CD4-positive, alpha-beta T cell (primary cell): ENCODE data around the gene KDM4B. TPM values are rescaled to one million over a fixed set of nuclear protein-coding genes. Genes with fewer than 3 reads are reported as not detected.

Experiments
- ATAC-seq: fragments of 200-7000 bp; cut with Tn5 transposase; one replicate; pipeline ENCODE4 v1.10.0; 2022; ENCODE audit warnings: mild to moderate bottlenecking; ENCODE audit not compliant: poor library complexity
- CTCF ChIA-PET: fragments of 350-600 bp; sonication (Branson Sonifier 250); formaldehyde crosslinking; loops from one replicate; lab custom pipeline; 2021; ENCODE audit warnings: antibody characterized with exemption, inconsistent platforms; lab: Charles Lee
- POLR2A ChIA-PET: fragments of 350-600 bp; sonication (Branson Sonifier 250); formaldehyde crosslinking; loops from one replicate; lab custom pipeline; 2021; ENCODE audit warnings: antibody characterized with exemption, inconsistent platforms; lab: Charles Lee
- DNase-seq, 14 experiments: peaks; one replicate each; pipeline ENCODE4 v3.0.0-alpha.2; 2013 to 2020; ENCODE audit warnings: mixed read lengths in 2 of 14
- H3K27ac ChIP-seq, 2 donors: one replicate each; pipeline versions ENCODE4 v1.5.1 to v1.7.0; 2013; ENCODE audit warnings: low read length in 2 of 2, low read depth in 1 of 2, mild to moderate bottlenecking in 1 of 2
- H3K27me3 ChIP-seq, 2 experiments: 1 replicate in 1 of 2; 2 replicates in 1 of 2; pipeline versions ENCODE4 v1.6.1 to v1.7.0; 2013; ENCODE audit warnings: low read length in 2 of 2, control low read depth in 1 of 2, mild to moderate bottlenecking in 1 of 2, moderate library complexity in 1 of 2; ENCODE audit not compliant: insufficient read depth in 2 of 2, control insufficient read depth in 1 of 2
- H3K36me3 ChIP-seq: one replicate; pipeline ENCODE4 v1.6.1; 2013; ENCODE audit warnings: low read length, control low read depth; ENCODE audit not compliant: insufficient read depth
- H3K4me1 ChIP-seq: one replicate; pipeline ENCODE4 v1.6.1; 2013; ENCODE audit warnings: low read length, control low read depth; ENCODE audit not compliant: insufficient read depth
- H3K4me3 ChIP-seq: one replicate; pipeline ENCODE4 v1.5.1; 2013; ENCODE audit warnings: mild to moderate bottlenecking, low read length, moderate library complexity
- H3K9me3 ChIP-seq, 2 experiments: 1 replicate in 1 of 2; 2 replicates in 1 of 2; pipeline versions ENCODE4 v1.6.1 to v1.7.0; 2013; ENCODE audit warnings: low read length in 2 of 2, mild to moderate bottlenecking in 2 of 2, control low read depth in 1 of 2, moderate library complexity in 1 of 2; ENCODE audit not compliant: control insufficient read depth in 1 of 2, insufficient read depth in 1 of 2
- H3K27ac Mint-ChIP-seq: one replicate; pipeline ENCODE4 v1.8.0; 2020; ENCODE audit warnings: mixed read lengths
- H3K27me3 Mint-ChIP-seq: one replicate; pipeline ENCODE4 v1.8.0; 2021; ENCODE audit warnings: mixed read lengths
- H3K36me3 Mint-ChIP-seq: one replicate; pipeline ENCODE4 v1.8.0; 2021; ENCODE audit warnings: low read depth, mixed read lengths
- H3K4me1 Mint-ChIP-seq: one replicate; pipeline ENCODE4 v1.8.0; 2021; ENCODE audit warnings: low read depth, mixed read lengths
- H3K4me3 Mint-ChIP-seq: one replicate; pipeline ENCODE4 v1.8.0; 2020; ENCODE audit warnings: mild to moderate bottlenecking, mixed read lengths
- H3K9me3 Mint-ChIP-seq: one replicate; pipeline ENCODE4 v1.8.0; 2020; ENCODE audit warnings: mixed read lengths
- CTCF ChIP-seq: fragments of 200-600 bp; IDR thresholded peaks from one replicate; pipeline ENCODE4 v1.8.0; 2022; ENCODE audit warnings: antibody characterized with exemption, mild to moderate bottlenecking
- intact Hi-C, 2 experiments: fragments of 100-400 bp; cut with DNase I in 1 of 2; cut with micrococcal nuclease in 1 of 2; formaldehyde crosslinking; loops; one replicate each; pipeline versions ENCODE4 v1.15.1 to v1.9.0; 2023 to 2025; cut with DNase I, micrococcal nuclease
- total RNA-seq, 174 experiments: library from RNA in 2 of 174; stranded (reverse) in 2 of 174; gene quantifications; one replicate each; pipeline ENCODE4 v1.2.3 and lab custom pipeline; 2021 to 2026

The KDM4B gene
- total RNA-seq, 2 experiments from 2014 or later, result 41.8 to 42.5 TPM

GRCh38 chr19:5032101-5032967 is 63.4 kb downstream of the KDM4B start:
- H3K4me3 ChIP-seq, result no peak overlapping the region
- H3K9me3 ChIP-seq, result no peaks in the 10 kb centered on the region
- CTCF ChIA-PET, result interaction anchor here (1.0 to 2.4 kb wide), 4 partner anchors 17 to 223 kb away, joined by 3 to 20 read pairs (median 10); no protein-coding TSS in a partner anchor
- intact Hi-C loops, result loop anchor here in 1 of 2 experiments (5.0 kb wide), 1 partner anchor 120 kb away; no protein-coding TSS in a partner anchor
- Mint-ChIP-seq H3K4me1 (no peaks in the 10 kb centered on the region), H3K36me3 (peaks cover 30% of the 10 kb centered on the region), H3K27ac (no peak overlapping the region), H3K9me3 (no peaks in the 10 kb centered on the region), H3K27me3 (no peaks in the 10 kb centered on the region), H3K4me3 (no peak overlapping the region)
- peaks cover 13% of the 10 kb centered on the region for H3K4me1 ChIP-seq
- H3K27ac ChIP-seq, result no peak overlapping the region
- TF ChIP-seq CTCF, result no peak
- DNase-seq (no peak), ATAC-seq (no peak)
- H3K27me3 ChIP-seq, result no peaks in the 10 kb centered on the region
- peaks cover 29% of the 10 kb centered on the region for H3K36me3 ChIP-seq
- POLR2A ChIA-PET, result interaction anchor here (0.6 kb wide), 1 partner anchor 145 kb away, joined by 3 read pairs; no protein-coding TSS in a partner anchor

- POLR2A ChIA-PET, result no interaction called here
- H3K27ac Mint-ChIP-seq, result no peak overlapping the region
Measured at GRCh38 chr19:5035105-5035761, 66.3 kb downstream of the KDM4B start.

More at GRCh38 chr19:5035105-5035761, 66.3 kb downstream of the KDM4B start:
- Histone ChIP-seq H3K4me3 (no peak overlapping the region), H3K27me3 (no peaks in the 10 kb centered on the region), H3K27ac (no peak overlapping the region), H3K4me1 (peaks cover 11% of the 10 kb centered on the region), H3K36me3 (peaks cover 35% of the 10 kb centered on the region), H3K9me3 (no peaks in the 10 kb centered on the region)
- no peaks in the 10 kb centered on the region for H3K27me3 Mint-ChIP-seq
- intact Hi-C loops, result no loop called here
- H3K4me3 Mint-ChIP-seq, result no peak overlapping the region
- no peaks in the 10 kb centered on the region for H3K4me1 Mint-ChIP-seq
- peaks cover 36% of the 10 kb centered on the region for H3K36me3 Mint-ChIP-seq
- DNase-seq, result no peak
- no peaks in the 10 kb centered on the region for H3K9me3 Mint-ChIP-seq
- TF ChIP-seq CTCF, result no peak
- CTCF ChIA-PET, result no interaction called here
- ATAC-seq, result no peak
